PFSK-1 (cell line): Measurements from ENCODE around the gene BCORL1.

ENCODE experiments used
- FOXP2 ChIP-seq: optimal IDR thresholded peaks from 2 replicates; pipeline ENCODE3; 2011; ENCODE audit warnings: borderline replicate concordance, control low read depth, inconsistent platforms; ENCODE audit not compliant: insufficient read depth; ENCODE audit errors: extremely low read length, extremely low read depth
- POLR2AphosphoS5 ChIP-seq: IDR thresholded peaks from 2 replicates; pipeline ENCODE4 v1.6.1; 2012; ENCODE audit warnings: low read depth, mild to moderate bottlenecking, control low read depth, low read length, moderate library complexity
- REST ChIP-seq, 2 experiments: IDR thresholded peaks; 2 replicates each; pipeline versions ENCODE4 v1.6.1 to v1.8.0; 2011 to 2012; ENCODE audit warnings: low read depth in 2 of 2, low read length in 2 of 2, control low read depth in 1 of 2, inconsistent platforms in 1 of 2, mild to moderate bottlenecking in 1 of 2, moderate library complexity in 1 of 2; ENCODE audit not compliant: insufficient read depth in 1 of 2
- SIN3A ChIP-seq: IDR thresholded peaks from 2 replicates; pipeline ENCODE4 v1.6.1; 2012; ENCODE audit warnings: mild to moderate bottlenecking, low read length, moderate library complexity, borderline replicate concordance; ENCODE audit not compliant: insufficient read depth
- TAF1 ChIP-seq: IDR thresholded peaks from 2 replicates; pipeline ENCODE4 v1.6.1; 2012; ENCODE audit warnings: low read length, control low read depth, borderline replicate concordance; ENCODE audit not compliant: insufficient read depth

Gene BCORL1

GRCh38 chrX:130095249-130096030 lies 113.0 kb downstream of the BCORL1 start:
- TF ChIP-seq FOXP2 (no peak), TAF1 (no peak), POLR2AphosphoS5 (no peak), SIN3A (no peak), REST (IDR thresholded peaks at IDR 0.05; ENCODE audit: insufficient read depth in 1 of 2, low read depth in 2 of 2, low read length in 2 of 2) (no peak)

GRCh38 chrX:130097507-130098209 lies 115.2 kb downstream of the BCORL1 start:
- TF ChIP-seq SIN3A (no peak), TAF1 (no peak), FOXP2 (peak; percentile 98), REST (IDR thresholded peaks at IDR 0.05; ENCODE audit: insufficient read depth in 1 of 2, low read depth in 2 of 2, low read length in 2 of 2) (no peak), POLR2AphosphoS5 (no peak)

- TF ChIP-seq FOXP2 (no peak), REST (IDR thresholded peaks at IDR 0.05; ENCODE audit: insufficient read depth in 1 of 2, low read depth in 2 of 2, low read length in 2 of 2) (no peak), SIN3A (no peak), TAF1 (no peak), POLR2AphosphoS5 (no peak)
These were observed 115.7 kb downstream of the BCORL1 start for GRCh38 chrX:130098210-130098552.

- TF ChIP-seq SIN3A (no peak), REST (IDR thresholded peaks at IDR 0.05; ENCODE audit: insufficient read depth in 1 of 2, low read depth in 2 of 2, low read length in 2 of 2) (no peak), FOXP2 (no peak), TAF1 (no peak), POLR2AphosphoS5 (no peak)
These were observed 117.7 kb downstream of the BCORL1 start for GRCh38 chrX:130100180-130100579.

- no peak for TF ChIP-seq REST (IDR thresholded peaks at IDR 0.05; ENCODE audit: insufficient read depth in 1 of 2, low read depth in 2 of 2, low read length in 2 of 2)
- no peak for TF ChIP-seq TAF1
- no peak for TF ChIP-seq POLR2AphosphoS5
- TF ChIP-seq FOXP2: no peak
- no peak for TF ChIP-seq SIN3A
These were observed 121.2 kb downstream of the BCORL1 start for GRCh38 chrX:130103605-130104004.
